T-helper 2 cell (primary cell): ENCODE measurements around the gene MRPS18B.

ENCODE experiments used
- DNase-seq, 5 experiments: peaks; one replicate each; pipeline versions ENCODE4 v3.0.0 to v3.0.0-alpha.2; 2012 to 2022

The MRPS18B gene

DNA sequence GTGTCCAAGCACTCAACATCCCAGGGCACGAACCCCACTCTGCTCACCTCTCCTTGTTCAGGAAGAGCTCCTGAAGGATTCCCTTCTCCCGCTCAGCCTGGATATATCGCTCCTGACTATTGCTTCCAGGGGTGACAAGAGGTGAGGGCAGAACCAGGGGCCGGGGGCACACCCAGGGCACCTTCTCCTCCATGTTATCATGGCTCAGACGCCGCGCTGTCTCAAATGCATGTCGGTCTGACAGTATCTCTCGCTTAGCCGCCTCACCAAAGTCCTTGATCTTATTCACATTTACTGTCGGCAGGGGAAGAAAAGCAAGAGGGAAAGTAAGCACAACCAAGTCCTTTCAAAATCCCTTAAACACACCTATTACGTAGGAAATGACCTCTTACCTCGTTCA is 13.7 kb upstream of the MRPS18B start:
- DNase-seq: no peak

GRCh38 chr6:30610065-30610464 is 7.6 kb upstream of the MRPS18B start:
- no peak for DNase-seq

- DNase-seq: no peak
Measured at GRCh38 chr6:30611150-30611855, 6.3 kb upstream of the MRPS18B start.

- no peak for DNase-seq
Measured at GRCh38 chr6:30611856-30612194, 5.8 kb upstream of the MRPS18B start.

GRCh38 chr6:30612213-30612612 is 5.4 kb upstream of the MRPS18B start:
- DNase-seq: no peak

GRCh38 chr6:30612687-30613248 is 4.9 kb upstream of the MRPS18B start:
- DNase-seq: no peak

GRCh38 chr6:30613251-30614043 is 4.2 kb upstream of the MRPS18B start:
- DNase-seq: no peak

- peak in 1 of 5 experiments; percentile 35 for DNase-seq
Measured at GRCh38 chr6:30614044-30614842, 3.4 kb upstream of the MRPS18B start.

DNA sequence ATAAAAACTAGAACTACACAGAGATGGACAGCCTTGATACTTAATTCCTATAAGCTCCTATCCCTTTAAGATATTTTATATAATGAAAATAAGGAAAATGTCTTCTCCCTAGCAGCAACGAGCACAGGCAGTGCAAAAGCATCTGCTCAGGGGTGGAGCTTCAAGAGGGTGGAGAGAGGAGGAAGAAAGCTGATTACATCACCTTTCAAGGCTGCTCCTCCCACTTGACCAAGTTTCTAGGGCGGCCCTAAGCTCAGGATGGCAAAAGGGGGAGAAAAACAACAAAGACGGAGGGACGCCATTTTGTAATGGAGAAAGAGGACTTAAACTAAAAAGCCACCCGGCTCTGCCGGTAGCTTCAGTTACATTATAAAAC is 2.8 kb upstream of the MRPS18B start:
- peak; percentile 35 to 98 (median 79) for DNase-seq

GRCh38 chr6:30615219-30615957 is 2.3 kb upstream of the MRPS18B start:
- DNase-seq: peak in 3 of 5 experiments; percentile 19 to 74 (median 47)

DNA sequence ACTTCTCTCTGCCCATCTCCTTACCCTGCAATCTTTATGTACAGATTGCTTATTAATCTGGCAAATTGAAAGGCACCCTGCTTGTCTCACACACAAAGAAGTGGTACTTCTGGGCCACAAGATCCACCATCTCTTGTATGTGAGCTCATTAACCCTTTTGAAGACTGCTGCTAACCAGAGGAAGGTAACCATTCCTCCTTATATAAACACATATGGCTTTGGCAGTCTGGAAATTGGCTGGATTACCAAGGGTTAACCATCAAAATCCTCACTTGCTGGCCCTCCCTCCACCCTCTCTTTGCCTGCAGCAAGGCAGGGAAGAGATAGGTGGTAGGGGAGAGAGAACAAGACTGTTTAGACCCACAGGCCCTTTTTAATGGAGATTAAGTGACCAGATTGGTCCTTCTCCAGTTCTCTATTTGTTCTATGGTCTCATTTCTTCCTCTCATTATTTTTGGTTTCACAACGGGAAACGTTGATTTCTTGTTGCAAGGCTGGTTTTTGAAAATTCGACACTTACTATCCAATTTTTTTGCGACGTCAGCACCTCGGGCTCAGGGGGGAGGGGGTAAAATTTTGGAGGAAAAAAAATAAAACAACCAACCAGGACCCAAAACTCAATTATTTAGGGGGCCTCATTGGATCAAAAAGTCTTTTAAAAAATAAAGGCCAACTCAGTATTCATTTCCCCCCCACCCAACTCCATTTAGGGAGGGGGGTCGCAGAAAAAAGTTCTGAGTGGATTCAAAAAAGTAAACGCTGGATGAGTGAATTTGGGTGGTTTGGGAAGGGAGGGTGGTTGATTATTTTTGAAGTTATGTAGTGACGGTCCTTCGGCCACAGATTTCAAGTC is 1.5 kb upstream of the MRPS18B start:
- peak in 3 of 5 experiments; percentile 30 to 73 (median 48) for DNase-seq

DNA sequence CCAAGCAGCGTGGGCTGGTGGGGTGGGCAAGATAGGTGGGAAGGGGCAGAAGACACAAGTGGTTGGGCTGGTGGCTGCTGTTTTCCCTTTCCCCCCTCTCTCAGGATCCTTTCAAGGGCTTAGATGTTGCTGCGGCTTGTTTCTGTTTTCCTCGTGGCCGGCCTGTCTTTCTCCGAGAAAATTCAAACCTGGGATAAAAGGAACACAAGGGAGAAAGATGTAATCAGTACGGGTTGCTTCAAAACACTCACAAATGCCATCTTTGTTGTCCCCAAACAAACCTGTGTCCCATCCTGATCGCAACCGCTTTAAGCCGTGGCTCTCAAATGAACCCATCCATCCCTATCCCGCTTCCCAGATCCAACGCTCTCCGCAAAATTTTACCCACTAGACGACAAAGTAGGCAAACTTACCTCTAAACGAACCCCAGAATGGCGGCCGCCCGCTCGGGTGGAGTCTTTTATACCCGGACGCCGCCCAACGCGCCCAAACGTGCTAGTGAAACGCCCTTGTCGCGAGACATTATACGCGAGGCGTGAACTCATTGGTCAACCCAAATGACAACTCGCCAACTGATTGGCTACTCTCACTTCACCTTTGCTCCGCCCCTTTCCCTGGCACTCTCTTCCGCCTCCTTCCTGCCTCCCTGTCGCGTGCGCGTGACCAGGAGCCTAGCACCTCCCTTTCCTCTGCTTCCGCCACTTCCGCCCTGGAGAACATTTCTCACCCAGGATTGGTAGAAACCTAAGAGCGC is 652 bp upstream of the MRPS18B start, which contains the start of gene PPP1R10:
PPP1R10 (minus strand) TSS at position 433 of the 754 bp plus-strand sequence. CDS start 7,299 bp downstream, outside the sequence.
- peak; percentile 89 to 100 (median 98) for DNase-seq

DNA sequence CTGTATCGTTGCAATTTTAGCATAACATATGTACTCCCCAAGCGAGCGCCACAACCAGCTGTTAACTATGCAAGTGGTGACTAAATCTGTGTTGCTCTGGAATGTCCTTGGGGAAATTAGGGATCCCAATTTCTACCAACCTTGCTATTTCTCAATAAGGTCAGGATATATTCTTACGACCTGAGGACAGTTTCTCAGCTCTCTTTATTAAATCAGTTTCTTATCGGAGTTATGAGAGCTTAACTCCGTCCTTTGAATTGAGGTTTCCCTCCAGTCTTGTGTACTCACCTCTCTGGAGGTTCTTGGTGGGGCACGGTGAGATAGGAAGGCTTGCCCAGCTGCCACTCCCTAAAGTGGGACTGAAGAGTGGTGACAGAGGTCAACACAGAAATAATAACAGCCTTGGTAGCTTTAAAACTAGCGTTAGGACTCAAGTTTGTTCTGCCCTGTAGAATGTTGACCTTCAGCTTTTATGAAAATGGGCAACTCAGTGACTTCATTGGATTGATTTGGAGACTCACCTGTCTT is 694 bp downstream of the MRPS18B start:
- DNase-seq: no peak

DNA sequence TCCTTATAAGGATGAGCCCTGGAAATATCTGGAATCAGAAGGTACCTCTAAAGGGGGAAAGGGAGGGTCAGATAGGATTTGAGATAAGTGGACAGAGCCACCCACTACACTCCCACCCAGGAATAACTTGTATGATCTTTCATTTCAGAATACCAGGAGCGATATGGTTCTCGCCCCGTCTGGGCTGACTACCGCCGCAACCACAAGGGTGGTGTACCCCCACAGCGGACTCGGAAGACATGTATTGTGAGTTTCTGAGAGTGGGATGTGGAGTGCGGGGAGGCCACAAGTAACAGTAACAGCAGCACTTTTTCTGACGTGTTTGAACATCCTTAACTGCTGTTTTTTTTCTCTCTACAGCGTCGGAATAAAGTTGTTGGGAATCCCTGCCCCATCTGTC is 1.9 kb downstream of the MRPS18B start:
- no peak for DNase-seq

DNA sequence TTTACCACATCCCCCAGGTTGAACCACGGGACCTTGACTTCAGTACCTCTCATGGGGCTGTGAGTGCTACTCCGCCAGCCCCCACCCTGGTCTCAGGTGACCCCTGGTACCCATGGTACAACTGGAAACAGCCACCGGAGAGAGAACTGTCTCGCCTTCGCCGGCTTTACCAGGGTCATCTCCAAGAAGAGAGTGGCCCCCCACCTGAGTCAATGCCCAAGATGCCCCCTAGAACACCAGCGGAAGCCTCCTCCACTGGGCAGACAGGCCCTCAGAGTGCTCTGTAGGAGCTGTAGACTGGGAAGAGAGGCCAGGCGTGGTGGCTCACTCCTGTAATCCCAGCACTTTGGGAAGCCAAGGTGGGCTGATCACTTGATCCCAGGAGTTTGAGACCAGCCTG is 7.9 kb downstream of the MRPS18B start:
- DNase-seq: no peak

- DNase-seq: peak; percentile 78 to 89 (median 84)
Measured at GRCh38 chr6:30626484-30627366, 9.1 kb downstream of the MRPS18B start, which contains the start of gene ATAT1. Gene ATAT1, plus strand, starts transcription at chr6:30626874.

DNA sequence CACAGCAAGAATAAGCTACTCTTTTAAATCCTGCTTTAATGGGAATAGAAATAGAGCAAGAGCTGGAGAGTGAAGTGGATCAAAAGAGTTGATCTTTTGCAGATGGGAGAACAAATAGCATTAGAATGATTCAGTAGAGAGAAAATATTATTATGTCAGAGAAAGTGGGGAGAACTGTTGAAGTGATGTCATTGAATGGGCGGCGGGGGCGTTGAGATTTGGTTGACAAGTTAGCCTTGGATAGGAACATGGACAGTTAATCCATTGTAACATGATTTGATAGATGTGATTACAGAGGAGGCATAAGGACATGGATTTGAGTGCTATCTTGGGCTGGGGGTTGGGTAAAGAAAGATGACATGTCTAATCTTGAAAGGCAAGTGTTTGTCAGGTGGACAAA is 18.2 kb downstream of the MRPS18B start:
- no peak for DNase-seq

- peak in 1 of 5 experiments; percentile 19 for DNase-seq
Measured at GRCh38 chr6:30640481-30640880, 22.8 kb downstream of the MRPS18B start.

DNA sequence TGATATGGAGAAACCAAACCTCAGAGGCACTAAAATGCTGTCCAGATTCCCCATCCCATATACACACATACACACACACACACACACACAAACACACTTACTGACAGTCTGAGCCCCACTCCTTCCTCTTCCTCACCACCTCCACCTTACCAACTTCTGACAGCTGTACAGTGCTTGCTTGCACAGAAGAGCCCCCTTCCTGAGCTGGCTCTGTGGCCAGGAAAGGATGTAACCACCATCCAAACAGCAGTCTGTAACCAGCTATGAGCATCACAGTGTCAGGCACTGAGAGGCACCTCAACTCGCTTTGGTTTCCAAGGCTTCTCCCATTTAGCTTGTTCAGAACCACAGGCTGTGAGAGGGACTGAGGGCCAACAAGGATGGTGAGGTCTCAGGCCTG is 23.4 kb downstream of the MRPS18B start:
- DNase-seq: peak in 1 of 5 experiments; percentile 58
